ENCODE data around the gene TAAR8.

The TAAR8 gene

DNA sequence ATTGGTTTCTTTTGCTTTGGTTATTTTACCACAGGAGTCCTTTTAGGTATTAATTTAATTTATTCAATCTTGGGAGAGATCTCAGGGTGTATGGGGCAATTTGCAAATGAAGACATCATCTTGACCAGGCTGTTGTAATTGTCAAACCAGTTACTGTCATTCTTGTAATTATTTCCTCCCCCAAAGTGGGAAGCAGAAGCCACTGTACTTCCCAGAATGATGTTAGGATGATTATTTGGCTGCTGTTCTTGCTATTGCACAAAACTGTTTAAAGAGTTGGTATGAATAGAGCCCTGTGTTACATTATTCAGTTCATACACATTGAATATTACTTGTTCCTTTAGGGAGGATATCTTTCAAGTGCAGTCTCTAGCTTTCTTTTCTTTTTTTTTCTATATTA lies 19.3 kb downstream of the TAAR8 start:
- no peaks in the 10 kb centered on the region for H3K4me1 ChIP-seq (ENCODE audit: insufficient read depth, low read length, severe bottlenecking)
- no peaks in the 10 kb centered on the region for H3K9me2 ChIP-seq (ENCODE audit: low read depth, low read length)
- H3K79me2 ChIP-seq (ENCODE audit: insufficient read depth, low read length): no peaks in the 10 kb centered on the region
- no peaks in the 10 kb centered on the region for H3F3A ChIP-seq (ENCODE audit: insufficient read depth, low read length)
- no peaks in the 10 kb centered on the region for H3K9me3 ChIP-seq (ENCODE audit: low read length)
- no peaks in the 10 kb centered on the region for H3K27me3 ChIP-seq (ENCODE audit: insufficient read depth, low read length)
- H3K9ac ChIP-seq (ENCODE audit: low read length): no peak overlapping the region
- H3K4me2 ChIP-seq (ENCODE audit: low read length): no peak overlapping the region
- no peaks in the 10 kb centered on the region for H4K20me1 ChIP-seq (ENCODE audit: insufficient read depth, low read length)
- no peak overlapping the region for H3K27ac ChIP-seq (ENCODE audit: low read depth, low read length, poor library complexity, severe bottlenecking)
- TF ChIP-seq EZH2 (IDR thresholded peaks at IDR 0.05; ENCODE audit: borderline replicate concordance, low read length) (no peak), CTCF (IDR thresholded peaks at IDR 0.05; ENCODE audit: low read length) (no peak)
- no peak overlapping the region for H2AFZ ChIP-seq (ENCODE audit: low read length)
- no peaks in the 10 kb centered on the region for H3K36me3 ChIP-seq (ENCODE audit: insufficient read depth, low read length)
- no peak overlapping the region for H3K4me3 ChIP-seq (ENCODE audit: low read depth, low read length, poor library complexity, severe bottlenecking)

DNA sequence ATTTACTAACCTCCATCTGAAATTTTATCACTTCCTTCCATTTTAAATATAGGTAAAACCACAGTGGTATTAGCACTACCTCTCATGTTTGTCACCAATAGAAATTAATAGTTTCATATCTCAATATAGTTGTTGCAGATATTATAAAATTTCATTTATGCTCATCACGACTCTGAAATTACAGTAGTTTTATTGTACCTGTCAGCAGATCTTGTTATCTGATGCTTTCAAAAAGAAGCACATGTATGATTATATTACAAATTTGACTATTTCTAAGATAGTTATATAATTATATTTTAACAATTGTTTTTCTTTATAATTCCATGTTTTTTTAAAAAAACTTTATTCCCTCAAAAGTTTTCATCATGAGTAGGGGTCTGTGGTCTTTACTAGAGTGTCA lies 32.2 kb downstream of the TAAR8 start:
- no peaks in the 10 kb centered on the region for H3F3A ChIP-seq (ENCODE audit: insufficient read depth, low read length)
- H3K27me3 ChIP-seq (ENCODE audit: insufficient read depth, low read length): no peaks in the 10 kb centered on the region
- TF ChIP-seq EZH2 (IDR thresholded peaks at IDR 0.05; ENCODE audit: borderline replicate concordance, low read length): no peak
- TF ChIP-seq CTCF (IDR thresholded peaks at IDR 0.05; ENCODE audit: low read length): no peak
- no peak overlapping the region for H3K4me3 ChIP-seq (ENCODE audit: low read depth, low read length, poor library complexity, severe bottlenecking)
- no peak overlapping the region for H3K27ac ChIP-seq (ENCODE audit: low read depth, low read length, poor library complexity, severe bottlenecking)
- no peaks in the 10 kb centered on the region for H3K4me1 ChIP-seq (ENCODE audit: insufficient read depth, low read length, severe bottlenecking)
- no peaks in the 10 kb centered on the region for H3K79me2 ChIP-seq (ENCODE audit: insufficient read depth, low read length)
- no peak overlapping the region for H3K9ac ChIP-seq (ENCODE audit: low read length)
- H3K4me2 ChIP-seq (ENCODE audit: low read length): no peak overlapping the region
- no peaks in the 10 kb centered on the region for H3K9me3 ChIP-seq (ENCODE audit: low read length)
- H3K36me3 ChIP-seq (ENCODE audit: insufficient read depth, low read length): no peaks in the 10 kb centered on the region
- no peaks in the 10 kb centered on the region for H3K9me2 ChIP-seq (ENCODE audit: low read depth, low read length)
- H2AFZ ChIP-seq (ENCODE audit: low read length): no peak overlapping the region
- H4K20me1 ChIP-seq (ENCODE audit: insufficient read depth, low read length): no peaks in the 10 kb centered on the region

GRCh38 chr6:132587424-132587823 lies 35.0 kb downstream of the TAAR8 start:
- H3K27me3 ChIP-seq (ENCODE audit: insufficient read depth, low read length): no peaks in the 10 kb centered on the region
- H3K9me3 ChIP-seq (ENCODE audit: low read length): no peaks in the 10 kb centered on the region
- H3F3A ChIP-seq (ENCODE audit: insufficient read depth, low read length): no peaks in the 10 kb centered on the region
- H3K4me2 ChIP-seq (ENCODE audit: low read length): no peak overlapping the region
- TF ChIP-seq EZH2 (IDR thresholded peaks at IDR 0.05; ENCODE audit: borderline replicate concordance, low read length): no peak
- H3K4me3 ChIP-seq (ENCODE audit: low read depth, low read length, poor library complexity, severe bottlenecking): no peak overlapping the region
- H3K9me2 ChIP-seq (ENCODE audit: low read depth, low read length): no peaks in the 10 kb centered on the region
- H3K79me2 ChIP-seq (ENCODE audit: insufficient read depth, low read length): no peaks in the 10 kb centered on the region
- no peaks in the 10 kb centered on the region for H4K20me1 ChIP-seq (ENCODE audit: insufficient read depth, low read length)
- no peak overlapping the region for H3K9ac ChIP-seq (ENCODE audit: low read length)
- no peak overlapping the region for H3K27ac ChIP-seq (ENCODE audit: low read depth, low read length, poor library complexity, severe bottlenecking)
- no peak overlapping the region for H2AFZ ChIP-seq (ENCODE audit: low read length)
- H3K36me3 ChIP-seq (ENCODE audit: insufficient read depth, low read length): no peaks in the 10 kb centered on the region
- H3K4me1 ChIP-seq (ENCODE audit: insufficient read depth, low read length, severe bottlenecking): no peaks in the 10 kb centered on the region

DNA sequence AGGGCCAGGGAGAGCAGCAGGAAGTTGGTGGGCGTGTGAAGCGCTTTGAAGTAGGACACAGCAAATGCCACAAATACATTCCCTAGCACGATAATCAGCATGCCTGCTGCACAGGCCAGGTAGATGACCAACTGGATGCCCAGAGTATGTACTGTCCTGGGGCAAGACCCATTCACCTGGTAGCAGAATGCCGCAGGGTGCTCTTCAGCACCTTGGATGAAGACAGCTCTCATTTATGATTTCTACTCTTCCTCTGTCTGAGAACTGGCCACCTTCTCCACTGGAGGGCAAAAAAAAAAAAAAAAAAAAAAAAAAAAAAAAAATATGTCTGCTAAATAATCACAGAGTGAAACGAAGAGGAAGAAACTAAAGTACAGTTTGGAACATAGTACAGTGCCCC lies 37.0 kb downstream of the TAAR8 start, which contains the start of gene TAAR5:
Gene TAAR5, minus strand, starts transcription at position 288 of the 400 bp plus-strand sequence. Its CDS starts 55 bp downstream, at position 233.
- no peak within 1 kb of the TSS for H2AFZ ChIP-seq (ENCODE audit: low read length)
- H3K4me2 ChIP-seq (ENCODE audit: low read length): no peak within 1 kb of the TSS
- no peaks in the 10 kb centered on the region for H3K4me1 ChIP-seq (ENCODE audit: insufficient read depth, low read length, severe bottlenecking)
- H3K9ac ChIP-seq (ENCODE audit: low read length): no peak within 1 kb of the TSS
- H3F3A ChIP-seq (ENCODE audit: insufficient read depth, low read length): no peaks in the 10 kb centered on the region
- H3K27ac ChIP-seq (ENCODE audit: low read depth, low read length, poor library complexity, severe bottlenecking): no peak within 1 kb of the TSS
- H3K79me2 ChIP-seq (ENCODE audit: insufficient read depth, low read length): no peaks in the 10 kb centered on the region
- no peaks in the 10 kb centered on the region for H3K9me2 ChIP-seq (ENCODE audit: low read depth, low read length)
- no peak within 1 kb of the TSS for H3K4me3 ChIP-seq (ENCODE audit: low read depth, low read length, poor library complexity, severe bottlenecking)
- no peaks in the 10 kb centered on the region for H3K27me3 ChIP-seq (ENCODE audit: insufficient read depth, low read length)
- no peaks in the 10 kb centered on the region for H4K20me1 ChIP-seq (ENCODE audit: insufficient read depth, low read length)
- H3K9me3 ChIP-seq (ENCODE audit: low read length): no peaks in the 10 kb centered on the region
- H3K36me3 ChIP-seq (ENCODE audit: insufficient read depth, low read length): no peaks in the 10 kb centered on the region
- TF ChIP-seq EZH2 (IDR thresholded peaks at IDR 0.05; ENCODE audit: borderline replicate concordance, low read length): no peak
- no peak for TF ChIP-seq CTCF (IDR thresholded peaks at IDR 0.05; ENCODE audit: low read length)
